ENCODE measurements around the gene KRT35. TPM values are rescaled to one million over a fixed set of nuclear protein-coding genes. Genes with fewer than 3 reads are reported as not detected.

The KRT35 gene
- total and polyA plus RNA-seq, 2 experiments from 2014 or later: not detected

GRCh38 chr17:41522301-41523224 is 41.6 kb upstream of the KRT35 start:
- DNase-seq (ENCODE audit: low spot score) (peak; percentile 18), ATAC-seq (peak; percentile 7)
- H3K4me3 Mint-ChIP-seq: no peak overlapping the region
- H3K4me3 ChIP-seq: no peak overlapping the region
- peaks cover 11% of the 10 kb centered on the region for H3K79me2 ChIP-seq (replicated peaks; ENCODE audit: insufficient read depth)
- H3K27ac Mint-ChIP-seq: 0 out of 2 replicates have a peak overlapping the region, but pooled peaks have one; percentile 52
- H3K27me3 ChIP-seq (ENCODE audit: insufficient read depth): no peaks in the 10 kb centered on the region
- H3K9me3 Mint-ChIP-seq: no peaks in the 10 kb centered on the region; the same call in 2 of the 3 replicates
- peaks cover 12% of the 10 kb centered on the region; the same call in 1 of the 2 replicates for H3K4me1 ChIP-seq (ENCODE audit: insufficient read depth)
- no peaks in the 10 kb centered on the region for H3K9me2 ChIP-seq (ENCODE audit: insufficient read depth)
- no peak overlapping the region for H2AFZ ChIP-seq
- H3K4me1 Mint-ChIP-seq: peaks cover 30% of the 10 kb centered on the region
- H3K4me2 ChIP-seq: no peak overlapping the region
- peaks cover 9% of the 10 kb centered on the region; the same call in 1 of the 2 replicates for H4K20me1 ChIP-seq (replicated peaks; ENCODE audit: insufficient read depth)
- 0 out of 2 replicates have a peak, but pooled peaks have one; percentile 7 for TF ChIP-seq POLR2AphosphoS5 (IDR thresholded peaks at IDR 0.05; ENCODE audit: low read depth)
- no peak for TF ChIP-seq ZNF331 (CRISPR knock-in tag; IDR thresholded peaks at IDR 0.05; ENCODE audit: low read depth)
- TF ChIP-seq ZNF114 (CRISPR knock-in tag; IDR thresholded peaks at IDR 0.05): no peak
- H3K27me3 Mint-ChIP-seq (ENCODE audit: insufficient read depth, low read depth, poor library complexity): peaks cover 13% of the 10 kb centered on the region
- 0 out of 2 replicates have a peak, but pooled peaks cover 9% of the 10 kb centered on the region for H3K36me3 ChIP-seq (ENCODE audit: insufficient read depth)
- H3K36me3 Mint-ChIP-seq (ENCODE audit: low read depth): peaks cover 40% of the 10 kb centered on the region
- 0 out of 2 replicates have a peak, but pooled peaks cover 4% of the 10 kb centered on the region for H3F3A ChIP-seq (replicated peaks; ENCODE audit: low read depth)
- H3K27ac ChIP-seq (ENCODE audit: low read depth): peak overlapping the region; percentile 69; the same call in 1 of the 2 replicates

DNA sequence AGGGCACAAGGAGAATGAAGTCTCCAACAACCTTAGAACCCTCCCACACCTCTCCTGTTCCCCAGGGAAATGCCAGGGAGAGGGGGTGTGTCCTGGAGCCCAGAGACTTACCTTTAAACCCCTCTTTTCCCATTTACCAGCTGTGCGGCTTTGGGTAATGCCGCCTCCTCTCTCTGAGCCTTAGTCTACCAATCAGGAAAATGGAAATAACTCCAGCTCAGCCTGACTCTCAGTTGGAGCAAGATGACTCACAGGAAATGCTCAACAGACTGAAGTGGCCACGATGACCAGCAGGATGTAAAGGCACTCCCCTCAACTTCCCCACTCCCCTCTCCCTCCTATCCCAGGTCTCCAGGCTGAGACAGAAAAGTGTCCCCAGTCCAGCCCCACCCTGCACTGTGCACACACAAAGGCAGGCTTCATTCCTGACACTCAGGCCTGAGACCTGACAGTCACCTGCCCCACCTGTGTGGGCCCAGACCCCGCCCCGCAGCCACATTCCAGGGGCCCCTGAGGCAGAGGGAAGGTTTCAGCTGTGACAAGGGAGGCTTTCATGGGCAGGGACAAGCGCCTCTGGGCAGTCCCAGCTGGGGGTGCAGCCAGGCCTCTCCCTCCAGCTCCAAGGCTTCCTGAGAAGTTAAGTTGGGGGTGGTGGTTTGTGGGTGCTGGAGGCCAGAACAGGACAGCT is 40.8 kb upstream of the KRT35 start:
- Histone ChIP-seq H3K4me1 (ENCODE audit: insufficient read depth) (peaks cover 12% of the 10 kb centered on the region; the same call in 1 of the 2 replicates), H3K9me2 (ENCODE audit: insufficient read depth) (no peaks in the 10 kb centered on the region), H2AFZ (no peak overlapping the region), H3K27me3 (ENCODE audit: insufficient read depth) (no peaks in the 10 kb centered on the region), H4K20me1 (replicated peaks; ENCODE audit: insufficient read depth) (peaks cover 7% of the 10 kb centered on the region; the same call in 1 of the 2 replicates), H3K36me3 (ENCODE audit: insufficient read depth) (0 out of 2 replicates have a peak, but pooled peaks cover 9% of the 10 kb centered on the region), H3K79me2 (replicated peaks; ENCODE audit: insufficient read depth) (peaks cover 7% of the 10 kb centered on the region), H3F3A (replicated peaks; ENCODE audit: low read depth) (0 out of 2 replicates have a peak, but pooled peaks cover 4% of the 10 kb centered on the region), H3K27ac (ENCODE audit: low read depth) (peak overlapping the region; percentile 69), H3K4me2 (peak overlapping the region; percentile 48; the same call in 1 of the 2 replicates), H3K4me3 (no peak overlapping the region)
- peak; percentile 67 for ATAC-seq
- Mint-ChIP-seq H3K36me3 (ENCODE audit: low read depth) (peaks cover 36% of the 10 kb centered on the region), H3K4me1 (peaks cover 26% of the 10 kb centered on the region), H3K4me3 (no peak overlapping the region), H3K9me3 (no peaks in the 10 kb centered on the region), H3K27me3 (ENCODE audit: insufficient read depth, low read depth, poor library complexity) (peaks cover 13% of the 10 kb centered on the region), H3K27ac (peak overlapping the region; percentile 20)
- no peak for TF ChIP-seq CREB1 (CRISPR knock-in tag; IDR thresholded peaks at IDR 0.05; ENCODE audit: low read depth)
- TF ChIP-seq POLR2AphosphoS5 (IDR thresholded peaks at IDR 0.05; ENCODE audit: low read depth): 0 out of 2 replicates have a peak, but pooled peaks have one; percentile 1
- TF ChIP-seq, protein P1, sequence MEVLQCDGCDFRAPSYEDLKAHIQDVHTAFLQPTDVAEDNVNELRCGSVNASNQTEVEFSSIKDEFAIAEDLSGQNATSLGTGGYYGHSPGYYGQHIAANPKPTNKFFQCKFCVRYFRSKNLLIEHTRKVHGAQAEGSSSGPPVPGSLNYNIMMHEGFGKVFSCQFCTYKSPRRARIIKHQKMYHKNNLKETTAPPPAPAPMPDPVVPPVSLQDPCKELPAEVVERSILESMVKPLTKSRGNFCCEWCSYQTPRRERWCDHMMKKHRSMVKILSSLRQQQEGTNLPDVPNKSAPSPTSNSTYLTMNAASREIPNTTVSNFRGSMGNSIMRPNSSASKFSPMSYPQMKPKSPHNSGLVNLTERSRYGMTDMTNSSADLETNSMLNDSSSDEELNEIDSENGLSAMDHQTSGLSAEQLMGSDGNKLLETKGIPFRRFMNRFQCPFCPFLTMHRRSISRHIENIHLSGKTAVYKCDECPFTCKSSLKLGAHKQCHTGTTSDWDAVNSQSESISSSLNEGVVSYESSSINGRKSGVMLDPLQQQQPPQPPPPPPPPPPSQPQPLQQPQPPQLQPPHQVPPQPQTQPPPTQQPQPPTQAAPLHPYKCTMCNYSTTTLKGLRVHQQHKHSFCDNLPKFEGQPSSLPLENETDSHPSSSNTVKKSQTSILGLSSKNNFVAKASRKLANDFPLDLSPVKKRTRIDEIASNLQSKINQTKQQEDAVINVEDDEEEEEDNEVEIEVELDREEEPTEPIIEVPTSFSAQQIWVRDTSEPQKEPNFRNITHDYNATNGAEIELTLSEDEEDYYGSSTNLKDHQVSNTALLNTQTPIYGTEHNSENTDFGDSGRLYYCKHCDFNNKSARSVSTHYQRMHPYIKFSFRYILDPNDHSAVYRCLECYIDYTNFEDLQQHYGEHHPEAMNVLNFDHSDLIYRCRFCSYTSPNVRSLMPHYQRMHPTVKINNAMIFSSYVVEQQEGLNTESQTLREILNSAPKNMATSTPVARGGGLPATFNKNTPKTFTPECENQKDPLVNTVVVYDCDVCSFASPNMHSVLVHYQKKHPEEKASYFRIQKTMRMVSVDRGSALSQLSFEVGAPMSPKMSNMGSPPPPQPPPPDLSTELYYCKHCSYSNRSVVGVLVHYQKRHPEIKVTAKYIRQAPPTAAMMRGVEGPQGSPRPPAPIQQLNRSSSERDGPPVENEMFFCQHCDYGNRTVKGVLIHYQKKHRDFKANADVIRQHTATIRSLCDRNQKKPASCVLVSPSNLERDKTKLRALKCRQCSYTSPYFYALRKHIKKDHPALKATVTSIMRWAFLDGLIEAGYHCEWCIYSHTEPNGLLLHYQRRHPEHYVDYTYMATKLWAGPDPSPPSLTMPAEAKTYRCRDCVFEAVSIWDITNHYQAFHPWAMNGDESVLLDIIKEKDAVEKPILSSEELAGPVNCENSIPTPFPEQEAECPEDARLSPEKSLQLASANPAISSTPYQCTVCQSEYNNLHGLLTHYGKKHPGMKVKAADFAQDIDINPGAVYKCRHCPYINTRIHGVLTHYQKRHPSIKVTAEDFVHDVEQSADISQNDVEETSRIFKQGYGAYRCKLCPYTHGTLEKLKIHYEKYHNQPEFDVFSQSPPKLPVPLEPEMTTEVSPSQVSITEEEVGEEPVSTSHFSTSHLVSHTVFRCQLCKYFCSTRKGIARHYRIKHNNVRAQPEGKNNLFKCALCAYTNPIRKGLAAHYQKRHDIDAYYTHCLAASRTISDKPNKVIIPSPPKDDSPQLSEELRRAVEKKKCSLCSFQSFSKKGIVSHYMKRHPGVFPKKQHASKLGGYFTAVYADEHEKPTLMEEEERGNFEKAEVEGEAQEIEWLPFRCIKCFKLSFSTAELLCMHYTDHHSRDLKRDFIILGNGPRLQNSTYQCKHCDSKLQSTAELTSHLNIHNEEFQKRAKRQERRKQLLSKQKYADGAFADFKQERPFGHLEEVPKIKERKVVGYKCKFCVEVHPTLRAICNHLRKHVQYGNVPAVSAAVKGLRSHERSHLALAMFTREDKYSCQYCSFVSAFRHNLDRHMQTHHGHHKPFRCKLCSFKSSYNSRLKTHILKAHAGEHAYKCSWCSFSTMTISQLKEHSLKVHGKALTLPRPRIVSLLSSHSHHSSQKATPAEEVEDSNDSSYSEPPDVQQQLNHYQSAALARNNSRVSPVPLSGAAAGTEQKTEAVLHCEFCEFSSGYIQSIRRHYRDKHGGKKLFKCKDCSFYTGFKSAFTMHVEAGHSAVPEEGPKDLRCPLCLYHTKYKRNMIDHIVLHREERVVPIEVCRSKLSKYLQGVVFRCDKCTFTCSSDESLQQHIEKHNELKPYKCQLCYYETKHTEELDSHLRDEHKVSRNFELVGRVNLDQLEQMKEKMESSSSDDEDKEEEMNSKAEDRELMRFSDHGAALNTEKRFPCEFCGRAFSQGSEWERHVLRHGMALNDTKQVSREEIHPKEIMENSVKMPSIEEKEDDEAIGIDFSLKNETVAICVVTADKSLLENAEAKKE (CRISPR knock-in tag; IDR thresholded peaks at IDR 0.05): no peak
- DNase-seq (ENCODE audit: low spot score): peak; percentile 65

Data from GM23338 (cell line).